Breast epithelium (tissue), 3 donors: ENCODE results near the gene BACE2.

ENCODE experiments used
- POLR2A ChIP-seq: fragments of 450-650 bp; IDR thresholded peaks from one replicate; pipeline ENCODE4 v1.6.1; 2016; ENCODE audit warnings: antibody characterized with exemption, mild to moderate bottlenecking, moderate library complexity
- POLR2AphosphoS5 ChIP-seq, 3 donors: sonication (generic); formaldehyde crosslinking; IDR thresholded peaks; one replicate each; pipeline ENCODE4 v1.6.1; 2017; ENCODE audit warnings: antibody characterized with exemption in 3 of 3
- TF ChIP-seq, protein P1 (sequence below), 3 donors: fragments of 450-650 bp; IDR thresholded peaks; one replicate each; pipeline ENCODE4 v1.5.1; 2016 to 2017; ENCODE audit warnings: antibody characterized with exemption in 3 of 3, mild to moderate bottlenecking in 3 of 3, moderate library complexity in 3 of 3

DNA sequence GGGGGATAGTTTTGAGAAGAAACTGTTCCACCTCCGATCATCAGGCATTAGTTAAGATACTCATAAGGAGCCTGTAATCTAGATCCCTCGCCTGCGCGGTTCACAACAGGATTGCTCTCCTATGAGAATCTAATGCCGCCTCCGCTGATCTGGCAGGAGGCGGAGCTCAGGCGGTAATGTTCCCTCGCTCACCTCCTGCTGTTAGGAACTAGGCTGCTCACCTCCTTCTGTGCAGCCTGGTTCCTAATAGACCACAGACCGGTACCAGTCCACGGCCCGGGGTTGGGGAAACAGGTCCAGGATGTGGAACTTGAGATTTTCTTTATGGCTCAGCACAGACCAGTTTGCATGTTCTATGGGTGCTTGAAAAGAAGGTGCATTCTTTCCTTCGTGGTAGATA, 121.5 kb downstream of the BACE2 start:
- TF ChIP-seq, protein P1, sequence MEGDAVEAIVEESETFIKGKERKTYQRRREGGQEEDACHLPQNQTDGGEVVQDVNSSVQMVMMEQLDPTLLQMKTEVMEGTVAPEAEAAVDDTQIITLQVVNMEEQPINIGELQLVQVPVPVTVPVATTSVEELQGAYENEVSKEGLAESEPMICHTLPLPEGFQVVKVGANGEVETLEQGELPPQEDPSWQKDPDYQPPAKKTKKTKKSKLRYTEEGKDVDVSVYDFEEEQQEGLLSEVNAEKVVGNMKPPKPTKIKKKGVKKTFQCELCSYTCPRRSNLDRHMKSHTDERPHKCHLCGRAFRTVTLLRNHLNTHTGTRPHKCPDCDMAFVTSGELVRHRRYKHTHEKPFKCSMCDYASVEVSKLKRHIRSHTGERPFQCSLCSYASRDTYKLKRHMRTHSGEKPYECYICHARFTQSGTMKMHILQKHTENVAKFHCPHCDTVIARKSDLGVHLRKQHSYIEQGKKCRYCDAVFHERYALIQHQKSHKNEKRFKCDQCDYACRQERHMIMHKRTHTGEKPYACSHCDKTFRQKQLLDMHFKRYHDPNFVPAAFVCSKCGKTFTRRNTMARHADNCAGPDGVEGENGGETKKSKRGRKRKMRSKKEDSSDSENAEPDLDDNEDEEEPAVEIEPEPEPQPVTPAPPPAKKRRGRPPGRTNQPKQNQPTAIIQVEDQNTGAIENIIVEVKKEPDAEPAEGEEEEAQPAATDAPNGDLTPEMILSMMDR (IDR thresholded peaks at IDR 0.05), result no peak
- TF ChIP-seq POLR2A, result no peak
- TF ChIP-seq POLR2AphosphoS5 (IDR thresholded peaks at IDR 0.05), result no peak
